Measurements from ENCODE around the gene SAFB2. TPM values are rescaled to one million over a fixed set of nuclear protein-coding genes. Genes with fewer than 3 reads are reported as not detected.

Gene SAFB2
- total RNA-seq, 4 donors from 2014 or later = 45.0 to 250 (median 129) TPM

DNA sequence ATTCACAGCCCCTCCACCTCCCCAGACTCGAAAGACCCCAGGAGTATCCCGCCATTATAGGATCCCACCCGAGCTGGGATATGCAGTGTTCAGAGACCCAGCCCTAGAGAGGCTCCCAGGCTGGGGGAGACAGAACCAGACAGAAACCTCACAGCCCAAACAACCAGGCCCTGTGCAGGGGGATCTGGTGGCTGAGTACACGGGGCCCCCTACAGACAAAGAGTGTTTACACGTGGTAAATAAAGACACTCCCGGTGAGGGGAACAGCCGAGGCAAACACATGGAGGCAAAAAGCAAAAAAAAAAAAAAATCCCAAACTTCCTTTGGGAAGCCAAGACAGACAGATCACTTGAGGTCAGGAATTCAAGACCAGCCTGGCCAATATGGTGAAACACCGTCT lies 79.9 kb downstream of the SAFB2 start:
- Histone ChIP-seq H3K27me3 (no peaks in the 10 kb centered on the region), H3K4me1 (no peaks in the 10 kb centered on the region), H3K36me3 (no peaks in the 10 kb centered on the region), H3K9me3 (no peaks in the 10 kb centered on the region), H3K27ac (no peak overlapping the region), H3K4me3 (no peak overlapping the region)
- intact Hi-C loops (cut with DNase I; ENCODE audit: low total_unique reads) = no loop called here
- TF ChIP-seq POLR2A (IDR thresholded peaks at IDR 0.05) = no peak
- TF ChIP-seq, protein P1, sequence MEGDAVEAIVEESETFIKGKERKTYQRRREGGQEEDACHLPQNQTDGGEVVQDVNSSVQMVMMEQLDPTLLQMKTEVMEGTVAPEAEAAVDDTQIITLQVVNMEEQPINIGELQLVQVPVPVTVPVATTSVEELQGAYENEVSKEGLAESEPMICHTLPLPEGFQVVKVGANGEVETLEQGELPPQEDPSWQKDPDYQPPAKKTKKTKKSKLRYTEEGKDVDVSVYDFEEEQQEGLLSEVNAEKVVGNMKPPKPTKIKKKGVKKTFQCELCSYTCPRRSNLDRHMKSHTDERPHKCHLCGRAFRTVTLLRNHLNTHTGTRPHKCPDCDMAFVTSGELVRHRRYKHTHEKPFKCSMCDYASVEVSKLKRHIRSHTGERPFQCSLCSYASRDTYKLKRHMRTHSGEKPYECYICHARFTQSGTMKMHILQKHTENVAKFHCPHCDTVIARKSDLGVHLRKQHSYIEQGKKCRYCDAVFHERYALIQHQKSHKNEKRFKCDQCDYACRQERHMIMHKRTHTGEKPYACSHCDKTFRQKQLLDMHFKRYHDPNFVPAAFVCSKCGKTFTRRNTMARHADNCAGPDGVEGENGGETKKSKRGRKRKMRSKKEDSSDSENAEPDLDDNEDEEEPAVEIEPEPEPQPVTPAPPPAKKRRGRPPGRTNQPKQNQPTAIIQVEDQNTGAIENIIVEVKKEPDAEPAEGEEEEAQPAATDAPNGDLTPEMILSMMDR (IDR thresholded peaks at IDR 0.05) = no peak
- DNase-seq = no peak

DNA sequence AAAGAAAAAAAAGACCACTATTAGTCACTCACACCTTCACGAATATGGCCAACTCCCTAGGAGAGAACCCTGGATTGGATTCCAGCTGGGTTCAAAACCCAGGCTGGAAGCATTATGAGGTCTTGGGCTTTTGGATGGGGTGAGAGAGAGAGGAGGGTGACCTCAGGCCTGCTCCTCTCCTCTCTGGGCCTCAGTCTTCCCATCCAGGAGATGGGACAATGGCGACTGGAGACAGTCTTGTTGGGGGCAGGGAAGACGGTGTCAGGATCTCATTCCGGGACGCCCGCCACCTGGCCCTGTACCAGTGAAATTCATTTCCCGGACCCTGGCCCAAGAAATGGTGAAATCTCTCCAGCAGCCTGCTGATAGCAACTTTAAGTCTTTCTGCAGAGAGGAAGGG lies 81.1 kb downstream of the SAFB2 start:
- TF ChIP-seq POLR2A (IDR thresholded peaks at IDR 0.05) = no peak
- TF ChIP-seq, protein P1 (IDR thresholded peaks at IDR 0.05) = no peak
- Histone ChIP-seq H3K4me3 (no peak overlapping the region), H3K27ac (no peak overlapping the region), H3K36me3 (no peaks in the 10 kb centered on the region), H3K27me3 (no peaks in the 10 kb centered on the region), H3K9me3 (no peaks in the 10 kb centered on the region), H3K4me1 (peaks cover 0 to 3% of the 10 kb centered on the region in 2 donors)
- DNase-seq = no peak
- intact Hi-C loops (cut with DNase I; ENCODE audit: low total_unique reads) = no loop called here

DNA sequence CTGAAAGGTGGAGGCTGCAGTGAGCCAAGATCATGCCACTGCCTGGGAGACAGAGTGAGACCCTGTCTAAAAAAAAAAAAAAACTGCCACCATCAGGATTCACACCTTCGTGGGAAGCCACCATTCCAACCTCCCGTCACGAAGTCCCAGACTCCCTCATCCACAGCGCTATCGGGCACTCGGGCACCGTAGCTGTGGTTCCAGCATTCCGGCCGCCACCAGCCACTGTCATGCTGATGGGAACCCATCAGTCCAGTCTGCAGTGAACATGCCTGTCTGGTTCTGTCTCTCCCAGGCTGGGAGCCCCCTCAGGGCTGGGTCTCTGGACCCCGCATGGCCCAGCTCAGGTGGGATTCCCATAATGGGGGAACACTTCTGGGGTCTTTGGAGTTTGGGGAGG lies 82.4 kb downstream of the SAFB2 start:
- no peak for DNase-seq
- Histone ChIP-seq H3K4me1 (peaks cover 0 to 4% of the 10 kb centered on the region in 2 donors), H3K36me3 (no peaks in the 10 kb centered on the region), H3K27ac (no peak overlapping the region), H3K27me3 (no peaks in the 10 kb centered on the region), H3K4me3 (no peak overlapping the region), H3K9me3 (peaks cover 0 to 3% of the 10 kb centered on the region in 2 donors)
- no peak for TF ChIP-seq POLR2A (IDR thresholded peaks at IDR 0.05)
- TF ChIP-seq, protein P1 (IDR thresholded peaks at IDR 0.05) = no peak
- intact Hi-C loops (cut with DNase I; ENCODE audit: low total_unique reads) = no loop called here

DNA sequence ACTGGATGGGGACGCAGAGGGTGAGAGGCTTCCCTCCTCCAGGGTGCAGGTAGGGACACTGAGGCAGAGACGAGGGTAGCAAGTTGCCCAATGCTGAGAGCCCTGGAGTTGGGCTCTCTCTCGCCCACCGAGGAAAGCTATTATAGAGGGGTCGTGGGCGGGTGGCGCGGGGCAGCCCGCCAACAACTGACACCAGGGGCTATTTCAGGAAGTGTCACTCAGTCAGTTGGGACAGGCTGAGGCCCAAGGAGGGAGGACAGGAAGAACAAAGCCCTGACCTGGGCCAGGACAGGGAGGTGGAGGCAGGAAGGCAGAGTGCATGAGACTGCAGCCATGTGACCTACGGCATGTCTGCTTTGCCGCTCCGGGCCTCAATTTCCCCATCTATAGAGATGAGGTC lies 84.7 kb downstream of the SAFB2 start:
- Histone ChIP-seq H3K4me3 (no peak overlapping the region), H3K4me1 (peaks cover 0 to 4% of the 10 kb centered on the region in 2 donors), H3K9me3 (peaks cover 0 to 11% of the 10 kb centered on the region in 2 donors), H3K27me3 (no peaks in the 10 kb centered on the region), H3K36me3 (no peaks in the 10 kb centered on the region), H3K27ac (no peak overlapping the region)
- intact Hi-C loops (cut with DNase I; ENCODE audit: low total_unique reads) = no loop called here
- no peak for DNase-seq
- no peak for TF ChIP-seq POLR2A (IDR thresholded peaks at IDR 0.05)
- TF ChIP-seq, protein P1 (IDR thresholded peaks at IDR 0.05) = no peak

Small RNA genes lying within 50 kb of the gene (small RNA-seq; reads per million reads assigned to genes)
- gene SNRPEP4 = 0.18 reads per million

Other genes starting within 250 kb of the SAFB2 start
- gene ZNRF4, start 167.4 kb downstream of the SAFB2 start, total RNA-seq = not detected
- gene TINCR, start 54.8 kb downstream of the SAFB2 start, total RNA-seq = 1 to 10 TPM in 2 of 4 donors, not detected in 2; 1.2 to 5.3 TPM
- gene SAFB, start 307 bp upstream of the SAFB2 start, total RNA-seq = 100 to 1,000 TPM in 1 of 4 donors, 10 to 100 TPM in 3; 35.9 to 129 (median 97.4) TPM
- 10 to 100 TPM in 3 of 4 donors, 1 to 10 TPM in 1; 2.8 to 36.7 (median 21.1) TPM for gene MICOS13, start 57.7 kb upstream of the SAFB2 start, total RNA-seq
- 10 to 100 TPM in 1 of 4 donors, 1 to 10 TPM in 2, under 1 TPM in 1; 0.26 to 17.8 (median 7.1) TPM for gene HSD11B1L, start 58.3 kb upstream of the SAFB2 start, total RNA-seq
- gene RPL36, start 67.5 kb upstream of the SAFB2 start, total RNA-seq = 1,000 to 10,000 TPM in 1 of 4 donors, 100 to 1,000 TPM in 3; 269 to 1,645 (median 565) TPM
- gene LONP1, start 97.4 kb upstream of the SAFB2 start, total RNA-seq = 100 to 1,000 TPM in 1 of 4 donors, 10 to 100 TPM in 3; 39.9 to 134 (median 44.1) TPM
- not detected for gene CATSPERD, start 97.9 kb upstream of the SAFB2 start, total RNA-seq
- 1 to 10 TPM in 2 of 4 donors, not detected in 2; 1.6 to 3.5 TPM for gene PRR22, start 162.0 kb upstream of the SAFB2 start, total RNA-seq
- 10 to 100 TPM; 30.6 to 46.1 (median 37.1) TPM for gene DUS3L, start 168.4 kb upstream of the SAFB2 start, total RNA-seq
- under 1 TPM in 1 of 4 donors, not detected in 3; 0.35 TPM for gene NRTN, start 182.3 kb upstream of the SAFB2 start, total RNA-seq
- under 1 TPM in 1 of 4 donors, not detected in 3; 0.55 TPM for gene FUT6, start 216.9 kb upstream of the SAFB2 start, total RNA-seq
- under 1 TPM in 1 of 4 donors, not detected in 3; 0.29 TPM for gene FUT3, start 228.7 kb upstream of the SAFB2 start, total RNA-seq
- gene FUT5, start 247.8 kb upstream of the SAFB2 start, total RNA-seq = not detected

Data from uterus (tissue), 4 donors.